ENCODE data around the gene MRPL20.
"Not testable (repeated sequence)": the region's sequence is repeated elsewhere in the genome, so short reads cannot be mapped to it uniquely, and the experiment has no call there.

The MRPL20 gene

GRCh38 chr1:1403653-1404052 is 3.4 kb downstream of the MRPL20 start:
- no peak for DNase-seq

GRCh38 chr1:1402901-1403392 is 4.1 kb downstream of the MRPL20 start:
- DNase-seq = not testable (repeated sequence)

GRCh38 chr1:1402072-1402900 is 4.8 kb downstream of the MRPL20 start:
- DNase-seq = peak; percentile 37

- DNase-seq = no peak
Measured at GRCh38 chr1:1401457-1402010, 5.6 kb downstream of the MRPL20 start.

- no peak for DNase-seq
Measured at GRCh38 chr1:1400576-1401456, 6.3 kb downstream of the MRPL20 start.

- peak; percentile 48 for DNase-seq
Measured at GRCh38 chr1:1399872-1400575, 7.1 kb downstream of the MRPL20 start.

GRCh38 chr1:1399187-1399871 is 7.8 kb downstream of the MRPL20 start, which contains the start of gene CCNL2:
Gene CCNL2 (minus strand): TSS chr1:1399335. CDS start chr1:1399306, 29 bp downstream.
- DNase-seq = peak; percentile 97

- no peak for DNase-seq
Measured at GRCh38 chr1:1398677-1399186, 8.4 kb downstream of the MRPL20 start.

- no peak for DNase-seq
Measured at GRCh38 chr1:1397839-1398523, 9.1 kb downstream of the MRPL20 start.

- DNase-seq = no peak
Measured at GRCh38 chr1:1395166-1395565, 11.9 kb downstream of the MRPL20 start.

- DNase-seq = no peak
Measured at GRCh38 chr1:1394116-1394515, 13.0 kb downstream of the MRPL20 start.

GRCh38 chr1:1393428-1393827 is 13.7 kb downstream of the MRPL20 start:
- DNase-seq = no peak

GRCh38 chr1:1393014-1393413 is 14.1 kb downstream of the MRPL20 start:
- DNase-seq = no peak

- DNase-seq = no peak
Measured at GRCh38 chr1:1391225-1391624, 15.9 kb downstream of the MRPL20 start.

- no peak for DNase-seq
Measured at GRCh38 chr1:1390675-1391074, 16.4 kb downstream of the MRPL20 start.

- DNase-seq = no peak
Measured at GRCh38 chr1:1388078-1388472, 19.0 kb downstream of the MRPL20 start.

GRCh38 chr1:1387098-1388077 is 19.7 kb downstream of the MRPL20 start:
- no peak for DNase-seq

GRCh38 chr1:1385931-1386330 is 21.2 kb downstream of the MRPL20 start:
- DNase-seq = no peak

- DNase-seq = not testable (repeated sequence)
Measured at GRCh38 chr1:1385339-1385738, 21.8 kb downstream of the MRPL20 start.

- DNase-seq = no peak
Measured at GRCh38 chr1:1381294-1381693, 25.8 kb downstream of the MRPL20 start.
